WTC11 (cell line): ENCODE results near the gene ABCG8. TPM values are rescaled to one million over a fixed set of nuclear protein-coding genes. Genes with fewer than 3 reads are reported as not detected.

ENCODE experiments used
- ATAC-seq: fragments of 200-7000 bp; cut with Tn5 transposase; 2 replicates; pipeline ENCODE4 v1.10.0; 2021; ENCODE audit warnings: mild to moderate bottlenecking, moderate library complexity
- CTCF ChIA-PET: fragments of 300-600 bp; sonication (Branson Sonifier 250); formaldehyde crosslinking; loops from one replicate; lab custom pipeline; 2021; ENCODE audit warnings: antibody characterized with exemption; lab: Charles Lee
- POLR2A ChIA-PET: fragments of 350-600 bp; sonication (Branson Sonifier 250); formaldehyde crosslinking; loops from one replicate; lab custom pipeline; 2021; ENCODE audit warnings: antibody characterized with exemption; lab: Charles Lee
- DNase-seq: peaks from one replicate; pipeline ENCODE4 v3.0.0; 2021; ENCODE audit warnings: low spot score
- H3K27ac Mint-ChIP-seq: 2 replicates; pipeline ENCODE4 v1.8.0; 2021; ENCODE audit warnings: mixed read lengths
- H3K27me3 Mint-ChIP-seq: 2 replicates; pipeline ENCODE4 v1.8.0; 2021; ENCODE audit warnings: low read depth, mild to moderate bottlenecking, moderate library complexity, mixed read lengths
- H3K36me3 Mint-ChIP-seq: 2 replicates; pipeline ENCODE4 v1.8.0; 2021; ENCODE audit warnings: mixed read lengths
- H3K4me1 Mint-ChIP-seq: 2 replicates; pipeline ENCODE4 v1.8.0; 2022; ENCODE audit warnings: mixed read lengths
- H3K4me3 Mint-ChIP-seq: 2 replicates; pipeline ENCODE4 v1.8.0; 2021; ENCODE audit warnings: mild to moderate bottlenecking, moderate library complexity, mixed read lengths
- H3K9me3 Mint-ChIP-seq: 2 replicates; pipeline ENCODE4 v1.8.0; 2021; ENCODE audit warnings: mixed read lengths
- AFF4 ChIP-seq: sonication (generic); formaldehyde crosslinking; IDR thresholded peaks from 2 replicates; pipeline ENCODE4 v1.8.1; 2023; ENCODE audit warnings: mild to moderate bottlenecking, missing genetic modification reagents, borderline replicate concordance
- ARID4B ChIP-seq: sonication (generic); formaldehyde crosslinking; IDR thresholded peaks from 2 replicates; pipeline ENCODE4 v1.8.0; 2023; ENCODE audit warnings: missing genetic modification reagents, mild to moderate bottlenecking, borderline replicate concordance
- E2F5 ChIP-seq: sonication (generic); formaldehyde crosslinking; IDR thresholded peaks from 2 replicates; pipeline ENCODE4 v1.8.1; 2022; ENCODE audit warnings: mild to moderate bottlenecking, moderate library complexity, missing genetic modification reagents
- EMX1 ChIP-seq: fragments of 250-450 bp; sonication (Bioruptor Pico); IDR thresholded peaks from 2 replicates; pipeline ENCODE4 v1.8.0; 2021; ENCODE audit warnings: mild to moderate bottlenecking
- ETV6 ChIP-seq: sonication (generic); formaldehyde crosslinking; IDR thresholded peaks from 2 replicates; pipeline ENCODE4 v1.8.1; 2022; ENCODE audit warnings: mild to moderate bottlenecking, missing genetic modification reagents
- IRF2 ChIP-seq: sonication (generic); formaldehyde crosslinking; IDR thresholded peaks from 2 replicates; pipeline ENCODE4 v1.8.0; 2022; ENCODE audit warnings: low read depth, missing genetic modification reagents, borderline replicate concordance
- JAZF1 ChIP-seq: fragments of 250-450 bp; sonication (Bioruptor Pico); IDR thresholded peaks from 2 replicates; pipeline ENCODE4 v1.9.0; 2021; ENCODE audit warnings: moderate library complexity, mild to moderate bottlenecking, inconsistent platforms
- MLX ChIP-seq: sonication (generic); formaldehyde crosslinking; IDR thresholded peaks from 2 replicates; pipeline ENCODE4 v1.8.1; 2023; ENCODE audit warnings: mild to moderate bottlenecking, missing genetic modification reagents, moderate library complexity
- NFE2L1 ChIP-seq: sonication (generic); formaldehyde crosslinking; IDR thresholded peaks from 2 replicates; pipeline ENCODE4 v1.8.1; 2023; ENCODE audit warnings: missing genetic modification reagents
- NR3C1 ChIP-seq: sonication (generic); formaldehyde crosslinking; conservative IDR thresholded peaks from 2 replicates; pipeline ENCODE4 v1.8.1; 2023; ENCODE audit warnings: low read depth, mild to moderate bottlenecking, missing genetic modification reagents
- RELA ChIP-seq: sonication (generic); formaldehyde crosslinking; IDR thresholded peaks from 2 replicates; pipeline ENCODE4 v1.8.1; 2022; ENCODE audit warnings: missing genetic modification reagents, mild to moderate bottlenecking, borderline replicate concordance
- SP1 ChIP-seq: sonication (generic); formaldehyde crosslinking; conservative IDR thresholded peaks from 2 replicates; pipeline ENCODE4 v1.8.1; 2022; ENCODE audit warnings: missing genetic modification reagents
- TEAD4 ChIP-seq: sonication (generic); formaldehyde crosslinking; IDR thresholded peaks from 2 replicates; pipeline ENCODE4 v1.8.0; 2022; ENCODE audit warnings: mild to moderate bottlenecking, missing genetic modification reagents
- ZNF121 ChIP-seq: sonication (generic); formaldehyde crosslinking; IDR thresholded peaks from 2 replicates; pipeline ENCODE4 v1.8.0; 2023; ENCODE audit warnings: missing genetic modification reagents
- ZNF138 ChIP-seq: sonication (generic); formaldehyde crosslinking; conservative IDR thresholded peaks from 2 replicates; pipeline ENCODE4 v1.8.1; 2022; ENCODE audit warnings: mild to moderate bottlenecking, moderate library complexity, missing genetic modification reagents
- ZNF232 ChIP-seq: sonication (generic); formaldehyde crosslinking; IDR thresholded peaks from 2 replicates; pipeline ENCODE4 v1.8.0; 2022; ENCODE audit warnings: mild to moderate bottlenecking, missing genetic modification reagents
- ZNF317 ChIP-seq: sonication (generic); formaldehyde crosslinking; IDR thresholded peaks from 2 replicates; pipeline ENCODE4 v1.8.1; 2023; ENCODE audit warnings: low read depth, mild to moderate bottlenecking, moderate library complexity, missing genetic modification reagents, borderline replicate concordance
- total RNA-seq: library from RNA; stranded (reverse); gene quantifications from 3 replicates; pipeline ENCODE4 v1.2.3, GENCODE V29; 2021
- TF ChIP-seq, protein P1 (sequence below): fragments of 250-450 bp; sonication (Bioruptor Pico); IDR thresholded peaks from 2 replicates; pipeline ENCODE4 v1.9.0; 2021; ENCODE audit warnings: mild to moderate bottlenecking
- TF ChIP-seq, protein P2 (sequence below): fragments of 250-450 bp; sonication (Bioruptor Pico); IDR thresholded peaks from 2 replicates; pipeline ENCODE4 v1.9.0; 2021; ENCODE audit warnings: moderate library complexity, mild to moderate bottlenecking, inconsistent platforms, borderline replicate concordance

The ABCG8 gene
- total RNA-seq, 1 experiment from 2014 or later, result not detected

- Mint-ChIP-seq H3K27me3 (peaks cover 12% of the 10 kb centered on the region), H3K4me1 (peaks cover 2% of the 10 kb centered on the region; the same call in 1 of the 2 replicates), H3K4me3 (peak overlapping the region; percentile 78), H3K36me3 (no peaks in the 10 kb centered on the region), H3K27ac (no peak overlapping the region), H3K9me3 (no peaks in the 10 kb centered on the region)
- ChIA-PET CTCF (no interaction called here), POLR2A (no interaction called here)
- TF ChIP-seq ZNF138 (CRISPR knock-in tag) (no peak), E2F5 (CRISPR knock-in tag) (no peak), AFF4 (CRISPR knock-in tag) (no peak), ARID4B (no peak), ZNF317 (CRISPR knock-in tag) (no peak), NFE2L1 (CRISPR knock-in tag) (no peak), NR3C1 (CRISPR knock-in tag) (no peak), ZNF232 (no peak), JAZF1 (CRISPR knock-in tag) (no peak), TEAD4 (no peak), RELA (no peak), MLX (CRISPR knock-in tag) (no peak), IRF2 (CRISPR knock-in tag) (no peak), SP1 (CRISPR knock-in tag) (no peak), EMX1 (CRISPR knock-in tag) (no peak), ZNF121 (CRISPR knock-in tag) (no peak), ETV6 (CRISPR knock-in tag) (no peak)
- TF ChIP-seq, protein P1, sequence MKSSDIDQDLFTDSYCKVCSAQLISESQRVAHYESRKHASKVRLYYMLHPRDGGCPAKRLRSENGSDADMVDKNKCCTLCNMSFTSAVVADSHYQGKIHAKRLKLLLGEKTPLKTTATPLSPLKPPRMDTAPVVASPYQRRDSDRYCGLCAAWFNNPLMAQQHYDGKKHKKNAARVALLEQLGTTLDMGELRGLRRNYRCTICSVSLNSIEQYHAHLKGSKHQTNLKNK (CRISPR knock-in tag), result no peak
- TF ChIP-seq, protein P2, sequence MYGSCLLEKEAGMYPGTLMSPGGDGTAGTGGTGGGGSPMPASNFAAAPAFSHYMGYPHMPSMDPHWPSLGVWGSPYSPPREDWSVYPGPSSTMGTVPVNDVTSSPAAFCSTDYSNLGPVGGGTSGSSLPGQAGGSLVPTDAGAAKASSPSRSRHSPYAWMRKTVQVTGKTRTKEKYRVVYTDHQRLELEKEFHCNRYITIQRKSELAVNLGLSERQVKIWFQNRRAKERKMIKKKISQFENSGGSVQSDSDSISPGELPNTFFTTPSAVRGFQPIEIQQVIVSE (CRISPR knock-in tag), result no peak
- DNase-seq (peak; percentile 29), ATAC-seq (peak; percentile 41)
Observed at GRCh38 chr2:43831543-43832294, 7.1 kb upstream of the ABCG8 start.
